ENCODE measurements around the gene FAM169A. TPM values are rescaled to one million over a fixed set of nuclear protein-coding genes. Genes with fewer than 3 reads are reported as not detected.
A peak's percentile ranks its signal among the peaks of the same experiment; 100 is the strongest.

The FAM169A gene
- total and polyA plus RNA-seq, 11 donors, result 0.88 to 10.1 (median 4.1) TPM

GRCh38 chr5:74786851-74787250 is 79.3 kb downstream of the FAM169A start:
- no peaks in the 10 kb centered on the region for H3K9me3 ChIP-seq
- H3K27ac ChIP-seq, result no peak overlapping the region
- intact Hi-C loops (cut with DNase I), result no loop called here
- DNase-seq, result no peak
- WGBS, 4 donors, result 87 to 90% (median 89%) methylated on average over 6 of the region's 6 CpGs
- H3K4me3 ChIP-seq, result no peak overlapping the region
- TF ChIP-seq, protein P1, sequence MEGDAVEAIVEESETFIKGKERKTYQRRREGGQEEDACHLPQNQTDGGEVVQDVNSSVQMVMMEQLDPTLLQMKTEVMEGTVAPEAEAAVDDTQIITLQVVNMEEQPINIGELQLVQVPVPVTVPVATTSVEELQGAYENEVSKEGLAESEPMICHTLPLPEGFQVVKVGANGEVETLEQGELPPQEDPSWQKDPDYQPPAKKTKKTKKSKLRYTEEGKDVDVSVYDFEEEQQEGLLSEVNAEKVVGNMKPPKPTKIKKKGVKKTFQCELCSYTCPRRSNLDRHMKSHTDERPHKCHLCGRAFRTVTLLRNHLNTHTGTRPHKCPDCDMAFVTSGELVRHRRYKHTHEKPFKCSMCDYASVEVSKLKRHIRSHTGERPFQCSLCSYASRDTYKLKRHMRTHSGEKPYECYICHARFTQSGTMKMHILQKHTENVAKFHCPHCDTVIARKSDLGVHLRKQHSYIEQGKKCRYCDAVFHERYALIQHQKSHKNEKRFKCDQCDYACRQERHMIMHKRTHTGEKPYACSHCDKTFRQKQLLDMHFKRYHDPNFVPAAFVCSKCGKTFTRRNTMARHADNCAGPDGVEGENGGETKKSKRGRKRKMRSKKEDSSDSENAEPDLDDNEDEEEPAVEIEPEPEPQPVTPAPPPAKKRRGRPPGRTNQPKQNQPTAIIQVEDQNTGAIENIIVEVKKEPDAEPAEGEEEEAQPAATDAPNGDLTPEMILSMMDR (IDR thresholded peaks at IDR 0.05), result no peak
- TF ChIP-seq POLR2A (IDR thresholded peaks at IDR 0.05), result no peak
- no peaks in the 10 kb centered on the region for H3K27me3 ChIP-seq
- H3K36me3 ChIP-seq, result peaks cover 0 to under 1% (median 0%) of the 10 kb centered on the region in 9 donors
- ATAC-seq, result no peak
- H3K4me1 ChIP-seq, result no peaks in the 10 kb centered on the region

- DNase-seq, result no peak
- Histone ChIP-seq H3K27me3 (no peaks in the 10 kb centered on the region), H3K9me3 (no peaks in the 10 kb centered on the region), H3K4me3 (no peak overlapping the region), H3K27ac (no peak overlapping the region), H3K36me3 (peaks cover 0 to 70% (median 47%) of the 10 kb centered on the region in 9 donors), H3K4me1 (no peaks in the 10 kb centered on the region)
- TF ChIP-seq, protein P1 (IDR thresholded peaks at IDR 0.05), result no peak
- no peak for TF ChIP-seq POLR2A (IDR thresholded peaks at IDR 0.05)
- intact Hi-C loops (cut with DNase I), result loop anchor here in 1 of 10 donors (10.0 kb wide), 1 partner anchor 136 kb away; no protein-coding TSS in a partner anchor
- no peak for ATAC-seq
- WGBS, 4 donors, result 87 to 92% (median 90%) methylated on average over 2 of the region's 2 CpGs
Measured at GRCh38 chr5:74778609-74779008, 87.6 kb downstream of the FAM169A start.

GRCh38 chr5:74772359-74772758 is 93.8 kb downstream of the FAM169A start:
- no peak for DNase-seq
- H3K27me3 ChIP-seq, result no peaks in the 10 kb centered on the region
- H3K9me3 ChIP-seq, result no peaks in the 10 kb centered on the region
- H3K36me3 ChIP-seq, result peaks cover 0 to 88% (median 86%) of the 10 kb centered on the region in 9 donors
- peaks cover 0 to 11% (median 9%) of the 10 kb centered on the region in 12 donors for H3K4me1 ChIP-seq
- ATAC-seq, result no peak
- intact Hi-C loops (cut with DNase I), result loop anchor here in 2 of 10 donors (5.0 to 10.0 kb wide), 2 partner anchors 125 to 142 kb away; no protein-coding TSS in a partner anchor
- no peak overlapping the region for H3K4me3 ChIP-seq
- TF ChIP-seq, protein P1 (IDR thresholded peaks at IDR 0.05), result no peak
- TF ChIP-seq POLR2A (IDR thresholded peaks at IDR 0.05), result no peak
- no peak overlapping the region for H3K27ac ChIP-seq
- WGBS, 4 donors, result 78 to 88% (median 86%) methylated on average over 7 of the region's 7 CpGs

GRCh38 chr5:74767579-74767913 is 98.6 kb downstream of the FAM169A start:
- peaks cover 0 to 35% (median 28%) of the 10 kb centered on the region in 12 donors for H3K4me1 ChIP-seq
- TF ChIP-seq POLR2A (IDR thresholded peaks at IDR 0.05), result no peak
- ATAC-seq (peak; percentile 13 to 23 (median 20)), DNase-seq (no peak)
- H3K27me3 ChIP-seq, result no peaks in the 10 kb centered on the region
- no peaks in the 10 kb centered on the region for H3K9me3 ChIP-seq
- peaks cover 0 to 55% (median 49%) of the 10 kb centered on the region in 9 donors for H3K36me3 ChIP-seq
- intact Hi-C loops (cut with DNase I), result loop anchor here in 8 of 10 donors (2.0 to 10.0 kb wide), 6 partner anchors 80 to 567 kb away; partner anchors contain the start of genes HEXB (in 2 of the 8) and HMGCR (in 1 of the 8)
- peak overlapping the region in 11 of 12 donors; percentile 52 to 86 (median 84) for H3K27ac ChIP-seq
- WGBS, 4 donors, result 0% methylated on average over 9 of the region's 9 CpGs
- H3K4me3 ChIP-seq, result peak overlapping the region; percentile 67 to 96 (median 92)
